NT2/D1 (cell line): ENCODE measurements around the gene CARTPT.

Experiments used
- DNase-seq: peaks from one replicate; pipeline ENCODE4 v3.0.0-alpha.2; 2011; ENCODE audit warnings: low read depth, low spot score
- H3K27me3 ChIP-seq: 2 replicates; pipeline ENCODE4 v1.6.0; 2011; ENCODE audit warnings: mild to moderate bottlenecking; ENCODE audit not compliant: insufficient read length, insufficient read depth
- H3K36me3 ChIP-seq: 2 replicates; pipeline ENCODE4 v1.6.1; 2011; ENCODE audit warnings: mild to moderate bottlenecking, low read length, mixed read lengths; ENCODE audit not compliant: insufficient read depth, insufficient read length
- H3K4me1 ChIP-seq: 2 replicates; pipeline ENCODE4 v1.5.1; 2011; ENCODE audit not compliant: insufficient read depth, insufficient read length
- H3K4me3 ChIP-seq: 2 replicates; pipeline ENCODE4 v1.5.1; 2011; ENCODE audit warnings: low read depth; ENCODE audit not compliant: insufficient read length
- H3K9ac ChIP-seq: 2 replicates; pipeline ENCODE4 v1.6.0; 2011; ENCODE audit warnings: low read depth; ENCODE audit not compliant: insufficient read length
- H3K9me3 ChIP-seq: 2 replicates; pipeline ENCODE4 v1.5.1; 2011; ENCODE audit warnings: mild to moderate bottlenecking, low read length; ENCODE audit not compliant: insufficient read depth
- SUZ12 ChIP-seq: IDR thresholded peaks from 2 replicates; pipeline ENCODE4 v1.6.1; 2011; ENCODE audit not compliant: insufficient read length, insufficient read depth; ENCODE audit errors: extremely low read depth
- YY1 ChIP-seq: IDR thresholded peaks from 2 replicates; pipeline ENCODE4 v1.6.1; 2011; ENCODE audit not compliant: insufficient read length, insufficient read depth
- ZNF274 ChIP-seq: IDR thresholded peaks from 2 replicates; pipeline ENCODE4 v1.6.1; 2011; ENCODE audit warnings: mild to moderate bottlenecking, low read depth, low read length

Gene CARTPT

DNA sequence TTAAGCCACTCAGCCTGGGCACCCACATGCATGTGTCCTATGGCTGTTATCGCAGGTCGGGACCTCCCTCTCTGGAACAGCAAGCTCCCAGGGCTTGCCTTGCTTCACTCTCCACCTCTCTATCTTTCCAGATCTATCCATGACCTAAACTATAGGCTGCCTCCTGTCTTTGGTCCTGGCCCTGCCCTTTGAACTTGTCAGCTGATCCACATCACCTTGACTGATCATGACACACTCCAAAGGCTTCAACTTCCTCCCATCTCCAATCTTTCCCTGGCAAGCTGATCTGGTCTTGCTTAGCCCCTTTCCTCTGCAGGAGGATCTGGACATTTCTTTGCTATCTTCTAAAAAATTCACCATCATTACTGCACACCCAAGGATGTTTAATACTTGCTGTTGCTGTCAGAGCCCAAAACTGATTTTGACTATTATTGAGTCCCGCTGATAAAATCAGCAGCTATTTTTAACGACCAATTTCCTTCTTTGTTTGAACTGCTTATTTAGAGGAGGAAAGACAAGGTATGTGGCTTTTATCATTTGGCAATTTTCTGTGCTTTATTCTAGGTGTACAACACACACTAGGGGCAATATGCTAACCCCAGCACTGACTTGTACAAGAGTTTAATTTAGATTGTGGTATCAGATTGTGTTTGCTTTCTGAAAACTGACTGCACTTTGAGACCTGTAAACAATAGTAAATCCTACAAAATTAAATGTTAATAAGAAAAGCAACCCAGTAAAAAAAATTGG lies 33.5 kb downstream of the CARTPT start:
- Histone ChIP-seq H3K4me1 (no peaks in the 10 kb centered on the region), H3K36me3 (no peaks in the 10 kb centered on the region), H3K4me3 (no peak overlapping the region), H3K27me3 (no peaks in the 10 kb centered on the region), H3K9me3 (no peaks in the 10 kb centered on the region), H3K9ac (no peak overlapping the region)
- DNase-seq: no peak
- TF ChIP-seq ZNF274: no peak
- no peak for TF ChIP-seq SUZ12
- no peak for TF ChIP-seq YY1

DNA sequence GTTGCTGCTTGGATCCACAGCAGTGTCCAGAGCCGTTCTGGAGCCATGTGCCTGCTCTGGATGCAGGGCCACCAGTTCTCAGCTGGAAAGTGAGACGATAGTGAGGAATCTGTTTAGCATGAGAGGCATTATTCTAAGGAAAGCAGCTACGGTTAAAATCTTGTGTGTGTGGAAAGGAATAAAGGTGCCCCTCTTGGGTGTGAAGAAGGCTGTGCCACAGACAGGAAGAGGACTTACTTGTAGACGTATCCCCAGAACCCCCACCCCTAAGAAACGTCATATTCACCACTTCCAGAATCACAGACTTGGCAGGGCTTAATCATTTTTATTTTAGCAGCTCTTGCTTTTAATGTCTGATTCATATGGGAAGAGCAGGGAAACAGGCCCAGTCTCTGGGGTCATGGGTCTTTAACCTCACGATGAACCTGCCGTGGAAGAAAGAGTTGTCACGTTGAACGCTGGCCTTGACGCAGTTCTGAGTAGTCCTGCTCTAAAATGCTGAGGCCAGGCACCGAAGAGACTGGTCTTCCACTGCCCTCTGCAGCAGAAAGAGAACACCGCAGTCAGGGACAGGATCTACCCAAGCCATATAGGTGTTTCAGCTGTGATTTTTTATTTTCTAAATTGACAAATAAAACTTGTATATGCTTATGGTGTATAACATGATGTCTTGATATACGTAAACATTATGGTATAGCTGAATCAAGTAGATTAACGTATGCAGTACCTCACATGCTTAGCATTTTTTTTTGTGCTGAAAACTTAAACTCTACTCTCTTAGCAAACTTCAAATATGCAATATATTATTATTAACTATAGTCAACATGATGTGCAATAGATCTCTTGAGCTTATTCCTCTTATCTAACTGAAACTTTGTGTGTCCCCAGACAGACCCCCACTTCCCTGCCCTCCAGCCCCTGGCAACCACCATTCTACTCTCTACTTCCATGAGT lies 38.8 kb downstream of the CARTPT start:
- Histone ChIP-seq H3K27me3 (no peaks in the 10 kb centered on the region), H3K36me3 (no peaks in the 10 kb centered on the region), H3K4me1 (no peaks in the 10 kb centered on the region), H3K9me3 (no peaks in the 10 kb centered on the region), H3K9ac (no peak overlapping the region), H3K4me3 (no peak overlapping the region)
- TF ChIP-seq ZNF274 (no peak), SUZ12 (no peak), YY1 (no peak)
- DNase-seq: peak; percentile 20

DNA sequence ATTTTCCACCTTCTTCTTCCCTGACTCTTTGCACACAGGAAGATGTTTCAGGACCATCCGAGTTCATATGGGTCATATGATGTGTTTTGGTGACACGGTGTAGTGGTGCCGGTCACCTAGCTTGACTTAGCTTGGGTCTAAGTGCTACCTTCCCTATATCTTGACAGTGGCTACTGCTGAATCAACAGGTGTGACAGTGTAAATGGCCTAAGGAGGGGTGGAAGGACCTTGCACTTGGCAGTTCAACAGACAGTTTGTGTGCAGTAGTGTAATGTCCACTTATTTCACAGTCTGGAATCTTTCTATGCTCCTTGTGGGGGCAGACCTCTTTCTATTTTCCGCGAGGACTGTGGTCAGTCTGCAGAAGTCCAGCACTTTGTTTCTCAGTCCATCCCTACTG lies 43.8 kb downstream of the CARTPT start:
- Histone ChIP-seq H3K9me3 (no peaks in the 10 kb centered on the region), H3K4me3 (no peak overlapping the region), H3K9ac (no peak overlapping the region), H3K27me3 (no peaks in the 10 kb centered on the region), H3K4me1 (no peaks in the 10 kb centered on the region), H3K36me3 (no peaks in the 10 kb centered on the region)
- DNase-seq: no peak
- TF ChIP-seq ZNF274: no peak
- TF ChIP-seq YY1: no peak
- no peak for TF ChIP-seq SUZ12

DNA sequence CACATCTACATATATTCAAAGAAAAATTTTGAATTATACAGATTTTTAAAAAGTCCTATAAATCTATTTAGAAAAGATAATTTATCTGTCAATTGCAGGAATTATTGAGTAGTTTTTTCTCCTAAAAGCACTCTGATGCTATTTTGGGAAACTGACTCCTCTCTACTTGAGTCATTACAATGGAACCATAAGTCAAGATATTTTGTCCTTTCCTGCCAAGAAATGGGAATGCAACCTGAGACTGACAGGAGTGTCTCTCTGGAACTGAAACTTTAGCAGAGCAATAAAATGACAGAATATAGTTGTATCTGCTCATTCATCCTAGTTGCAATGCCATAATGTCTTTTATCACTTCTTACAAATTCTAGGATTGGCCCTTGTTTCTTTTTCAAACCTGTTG lies 48.6 kb downstream of the CARTPT start:
- no peaks in the 10 kb centered on the region for H3K36me3 ChIP-seq
- no peaks in the 10 kb centered on the region for H3K27me3 ChIP-seq
- TF ChIP-seq YY1 (no peak), SUZ12 (no peak), ZNF274 (no peak)
- H3K9ac ChIP-seq: no peak overlapping the region
- H3K4me1 ChIP-seq: no peaks in the 10 kb centered on the region
- no peaks in the 10 kb centered on the region for H3K9me3 ChIP-seq
- no peak overlapping the region for H3K4me3 ChIP-seq
- no peak for DNase-seq

DNA sequence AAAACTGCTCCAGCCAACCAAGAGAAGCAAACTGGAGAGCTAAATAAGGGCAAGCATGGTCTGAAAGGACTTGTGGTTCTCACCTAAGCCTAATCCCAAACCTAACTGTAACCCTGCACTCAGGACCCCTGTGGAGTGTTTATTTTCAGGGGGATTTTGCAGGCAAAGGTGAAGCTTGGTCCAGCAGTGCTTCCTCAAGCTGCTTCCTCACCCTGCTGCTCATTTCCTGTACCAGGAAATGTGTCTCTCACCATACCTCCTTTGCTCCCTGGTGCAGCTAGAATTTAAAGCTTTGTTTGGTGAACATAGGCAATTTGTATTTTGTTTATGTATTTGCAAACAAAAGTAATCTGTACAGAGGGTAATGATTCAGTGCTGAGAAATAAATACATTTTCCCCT lies 50.2 kb downstream of the CARTPT start:
- Histone ChIP-seq H3K4me3 (no peak overlapping the region), H3K36me3 (no peaks in the 10 kb centered on the region), H3K9ac (no peak overlapping the region), H3K9me3 (no peaks in the 10 kb centered on the region), H3K4me1 (no peaks in the 10 kb centered on the region), H3K27me3 (no peaks in the 10 kb centered on the region)
- DNase-seq: no peak
- TF ChIP-seq YY1: no peak
- TF ChIP-seq SUZ12: no peak
- no peak for TF ChIP-seq ZNF274

DNA sequence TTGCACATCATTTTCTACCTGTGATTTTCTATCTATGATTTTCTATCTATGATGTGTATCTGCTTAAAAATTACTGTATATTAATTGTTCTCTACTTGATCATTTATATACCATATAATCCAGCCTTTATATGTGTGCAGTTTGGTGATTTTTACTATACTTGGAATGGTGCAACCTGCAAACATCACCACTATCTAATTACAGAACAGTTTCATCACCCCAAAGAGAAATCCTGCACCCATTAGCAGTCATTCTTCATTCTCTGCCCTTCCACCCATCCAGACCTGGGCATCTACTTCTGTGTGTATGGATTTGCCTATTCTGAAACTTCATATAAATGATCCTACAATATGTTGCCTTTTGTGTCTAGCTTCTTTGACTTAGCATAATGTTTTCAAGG lies 51.3 kb downstream of the CARTPT start:
- Histone ChIP-seq H3K9ac (no peak overlapping the region), H3K4me3 (no peak overlapping the region), H3K36me3 (no peaks in the 10 kb centered on the region), H3K27me3 (no peaks in the 10 kb centered on the region), H3K4me1 (no peaks in the 10 kb centered on the region), H3K9me3 (no peaks in the 10 kb centered on the region)
- DNase-seq: no peak
- no peak for TF ChIP-seq YY1
- TF ChIP-seq ZNF274: no peak
- no peak for TF ChIP-seq SUZ12
